HG03457 (cell line): ENCODE data around the gene CMTR1.
A peak's percentile ranks its signal among the peaks of the same experiment; 100 is the strongest.
"Not testable (repeated sequence)": the region's sequence is repeated elsewhere in the genome, so short reads cannot be mapped to it uniquely, and the experiment has no call there.

Experiments
- ATAC-seq: cut with Tn5 transposase; IDR thresholded peaks from one replicate; pipeline ENCODE4 v1.9.1; 2021; ENCODE audit warnings: moderate number of reproducible peaks; ENCODE audit not compliant: unreplicated experiment

The CMTR1 gene

GRCh38 chr6:37491171-37491829 lies 58.3 kb downstream of the CMTR1 start:
- no peak for ATAC-seq

DNA sequence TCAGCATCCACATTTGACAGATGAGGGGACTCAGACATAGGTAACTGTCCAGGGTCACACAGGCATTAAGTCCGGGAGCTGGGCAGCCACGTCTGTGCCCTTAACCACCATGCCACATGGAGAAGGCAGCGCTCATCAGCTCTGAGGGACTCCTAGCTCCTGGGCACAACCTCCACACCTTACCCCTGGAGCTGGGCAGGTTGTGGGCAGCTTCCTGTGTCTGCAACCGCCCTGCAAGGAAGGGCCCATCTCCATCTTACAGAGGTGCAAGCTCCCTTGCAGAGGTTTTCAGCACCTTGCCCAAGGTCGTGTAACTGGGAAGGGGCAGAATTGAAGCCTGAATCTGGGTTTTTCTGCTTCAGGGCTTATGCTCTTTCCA lies 58.8 kb downstream of the CMTR1 start:
- ATAC-seq, result no peak

DNA sequence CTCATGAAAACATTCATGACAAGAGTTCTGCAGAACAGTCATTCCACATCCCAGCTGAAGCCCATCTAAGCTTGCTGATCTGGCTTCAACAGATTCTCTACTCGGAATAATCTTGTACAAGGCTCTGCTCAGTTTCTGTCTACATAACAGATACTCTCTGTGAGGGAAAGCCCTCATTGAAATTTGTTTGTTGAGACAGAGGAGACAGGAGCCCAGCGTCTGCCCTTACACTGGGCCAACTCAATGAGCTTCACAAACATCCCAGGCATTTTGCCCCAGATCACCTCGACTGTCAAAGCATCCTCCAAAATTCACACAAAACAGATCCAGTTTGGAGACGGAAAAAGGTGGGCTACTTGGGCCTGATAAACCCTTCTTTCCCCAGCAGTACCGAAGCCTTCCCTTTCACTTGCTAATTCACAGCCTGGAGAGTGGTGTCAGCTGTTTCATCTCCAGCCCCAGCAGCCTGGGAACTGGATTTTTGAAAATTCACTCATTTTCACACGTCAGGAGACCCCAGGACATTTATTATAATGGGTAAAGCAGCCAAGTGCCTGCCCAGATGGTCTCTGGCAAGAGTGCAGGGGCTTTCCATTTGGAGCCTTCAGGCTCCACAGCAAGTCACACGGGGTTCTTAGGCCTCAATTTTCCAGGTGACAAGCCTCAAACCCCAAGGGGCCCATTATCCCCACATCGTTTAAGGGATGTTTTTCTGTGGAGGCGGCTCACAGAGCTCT lies 59.4 kb downstream of the CMTR1 start:
- no peak for ATAC-seq

DNA sequence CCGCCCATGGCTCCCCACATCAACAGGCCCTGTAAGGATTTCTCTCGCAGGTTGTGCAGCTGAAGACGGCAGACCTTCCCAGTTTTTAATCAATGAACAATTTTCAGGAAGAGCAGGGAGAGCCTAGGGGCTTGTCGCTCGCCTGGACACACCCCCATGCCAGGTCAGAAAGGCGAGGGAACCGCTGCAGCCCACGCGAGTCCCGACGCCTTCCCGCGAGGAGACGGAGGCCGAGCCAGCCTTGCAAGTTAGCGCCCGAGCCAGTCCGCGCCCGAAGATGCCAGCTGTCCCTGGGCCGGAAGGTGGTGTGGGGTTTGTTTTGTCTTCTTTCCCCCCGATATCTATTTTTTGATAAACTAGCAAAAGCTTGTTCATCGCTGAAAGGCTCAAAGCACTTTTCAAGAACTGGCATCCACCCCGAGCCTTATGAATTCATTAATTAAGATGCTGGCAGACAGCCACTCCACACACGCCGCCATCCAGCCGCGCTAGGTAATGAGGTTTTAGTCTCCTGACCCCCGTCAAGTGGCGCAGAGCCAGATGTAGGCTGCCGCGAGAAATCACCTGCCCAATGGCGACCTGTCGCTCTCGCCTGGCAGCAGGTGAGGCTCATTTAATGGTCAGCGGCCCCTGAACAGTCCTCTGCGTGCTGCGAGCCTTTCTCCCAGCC lies 60.1 kb downstream of the CMTR1 start:
- no peak for ATAC-seq

DNA sequence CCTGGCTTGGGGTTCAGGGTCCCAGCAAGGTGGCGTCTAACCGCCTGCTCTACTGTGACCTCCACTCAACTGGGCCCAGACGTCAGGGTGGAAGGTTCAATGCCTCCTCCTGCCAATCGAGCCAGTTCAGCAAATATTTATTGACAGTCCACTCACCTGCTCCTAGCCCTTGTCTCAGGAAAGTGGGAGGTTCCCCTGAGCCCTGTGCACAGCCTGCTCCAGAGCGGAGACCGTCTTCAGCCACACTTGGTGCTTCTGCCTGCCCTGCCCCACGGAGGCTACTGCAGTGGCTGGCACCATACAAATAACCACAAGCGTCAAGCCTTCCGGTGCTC lies 60.6 kb downstream of the CMTR1 start:
- no peak for ATAC-seq

DNA sequence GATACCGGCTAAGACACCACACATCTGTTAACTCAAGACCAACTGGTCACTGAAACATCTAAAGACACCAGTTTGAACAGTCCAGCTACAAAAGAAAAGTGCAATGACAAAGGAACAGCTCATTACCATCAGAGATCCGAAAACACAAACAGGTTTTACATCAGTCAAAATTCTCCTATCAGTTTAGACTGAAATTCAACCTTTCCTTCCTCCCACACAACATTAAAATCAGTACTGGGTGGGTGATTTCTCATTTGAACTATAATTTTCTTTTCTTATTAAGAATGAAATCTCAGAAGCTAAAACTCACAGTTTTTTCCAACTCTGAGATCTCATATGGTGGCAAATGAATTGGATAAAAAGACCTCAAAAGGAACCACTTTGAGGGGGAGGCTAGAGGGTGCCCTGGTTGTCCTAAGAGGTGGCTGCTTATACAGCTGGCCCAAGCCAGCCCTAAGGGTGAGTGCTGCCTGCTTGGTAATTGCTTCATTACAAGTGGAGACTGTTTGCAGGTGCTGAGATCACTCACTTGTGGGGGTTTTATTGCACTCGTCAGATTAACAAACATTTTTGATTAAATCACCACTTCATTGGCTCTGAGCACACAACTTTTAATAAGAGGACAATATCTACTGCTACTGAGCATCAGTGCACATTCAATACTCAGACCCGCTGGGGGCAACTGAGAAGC lies 62.4 kb downstream of the CMTR1 start:
- ATAC-seq, result no peak

- ATAC-seq, result no peak
These were observed 64.2 kb downstream of the CMTR1 start for GRCh38 chr6:37496951-37497885.

GRCh38 chr6:37499433-37500293 lies 66.6 kb downstream of the CMTR1 start, which contains the start of gene CCDC167:
TSS of gene CCDC167 (minus strand) at chr6:37499893. CDS start at chr6:37499863, 30 bp downstream.
- peak; percentile 82 for ATAC-seq

DNA sequence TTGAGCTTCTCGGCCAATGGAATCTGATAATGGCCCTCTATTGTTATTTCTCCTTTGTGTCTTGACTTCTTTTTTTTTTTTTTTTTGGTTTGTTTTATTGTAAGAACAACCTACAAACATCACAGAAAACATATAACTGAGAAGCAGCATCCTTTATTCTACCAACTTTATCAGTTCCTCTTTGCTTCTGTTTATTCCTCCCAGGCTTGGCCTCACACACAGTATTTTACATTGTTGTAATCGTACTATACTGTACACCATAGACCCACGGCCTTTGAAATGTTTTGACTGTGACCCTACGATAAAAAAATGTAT lies 67.2 kb downstream of the CMTR1 start:
- ATAC-seq, result no peak

- ATAC-seq, result not testable (repeated sequence)
These were observed 67.9 kb downstream of the CMTR1 start for GRCh38 chr6:37500904-37501303.

- no peak for ATAC-seq
These were observed 68.8 kb downstream of the CMTR1 start for GRCh38 chr6:37501632-37502491.

- no peak for ATAC-seq
These were observed 69.8 kb downstream of the CMTR1 start for GRCh38 chr6:37502703-37503291.

- no peak for ATAC-seq
These were observed 70.4 kb downstream of the CMTR1 start for GRCh38 chr6:37503309-37503965.

DNA sequence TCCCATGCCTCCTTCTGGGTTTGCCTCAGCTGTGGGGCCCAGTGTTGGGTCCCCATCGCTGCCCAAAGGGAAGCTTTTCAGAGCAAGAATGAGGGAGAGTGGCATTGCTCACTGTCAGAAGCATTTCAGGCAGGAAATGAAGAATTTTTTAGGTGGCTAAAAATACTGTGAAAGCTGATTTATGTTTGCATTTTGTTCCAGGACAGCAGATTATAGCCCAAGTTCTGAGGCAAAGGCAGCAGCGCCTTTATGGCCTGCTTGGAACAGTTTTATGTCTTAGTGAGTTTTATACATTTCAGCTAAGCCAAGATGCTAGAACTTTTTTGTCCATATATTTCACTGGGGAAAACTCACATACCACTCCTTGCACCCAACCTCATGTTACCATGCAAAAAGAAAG lies 71.0 kb downstream of the CMTR1 start:
- ATAC-seq, result no peak

DNA sequence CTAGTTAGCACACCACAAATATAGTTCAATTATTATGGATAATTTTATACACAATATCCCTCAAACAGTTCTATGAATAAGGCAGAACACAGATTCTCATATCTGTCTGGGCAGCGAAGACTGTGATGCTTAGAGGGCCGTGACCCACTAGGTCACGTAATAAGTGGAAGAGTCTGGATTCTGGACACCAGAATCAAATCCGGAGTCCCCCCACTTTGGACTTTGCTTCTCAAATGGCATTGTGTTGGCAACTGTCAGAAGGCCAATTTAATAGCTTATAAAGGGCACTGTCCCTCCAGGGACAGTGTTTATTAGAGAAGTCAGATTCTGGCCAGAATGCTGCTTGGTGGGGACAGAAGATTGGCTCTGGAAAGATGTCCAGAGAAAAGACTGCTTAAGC lies 73.5 kb downstream of the CMTR1 start:
- no peak for ATAC-seq

- no peak for ATAC-seq
These were observed 74.1 kb downstream of the CMTR1 start for GRCh38 chr6:37507077-37507476.

GRCh38 chr6:37507690-37508421 lies 74.8 kb downstream of the CMTR1 start:
- ATAC-seq, result no peak
